Activated CD4-positive, alpha-beta T cell treated with anti-CD3 and anti-CD28 coated beads, Interleukin-2, amount 50 U/mL, for 48 hours (primary cell): ENCODE data around the gene ANKHD1.
"Not testable (repeated sequence)": the region's sequence is repeated elsewhere in the genome, so short reads cannot be mapped to it uniquely, and the experiment has no call there.

Experiments
- DNase-seq, 2 experiments: peaks; one replicate each; pipeline ENCODE4 v3.0.0-alpha.2; 2020

The ANKHD1 gene

GRCh38 chr5:140565024-140565779 lies 163.6 kb downstream of the ANKHD1 start:
- no peak for DNase-seq

- DNase-seq: no peak
These were observed 164.1 kb downstream of the ANKHD1 start for GRCh38 chr5:140565780-140566095.

DNA sequence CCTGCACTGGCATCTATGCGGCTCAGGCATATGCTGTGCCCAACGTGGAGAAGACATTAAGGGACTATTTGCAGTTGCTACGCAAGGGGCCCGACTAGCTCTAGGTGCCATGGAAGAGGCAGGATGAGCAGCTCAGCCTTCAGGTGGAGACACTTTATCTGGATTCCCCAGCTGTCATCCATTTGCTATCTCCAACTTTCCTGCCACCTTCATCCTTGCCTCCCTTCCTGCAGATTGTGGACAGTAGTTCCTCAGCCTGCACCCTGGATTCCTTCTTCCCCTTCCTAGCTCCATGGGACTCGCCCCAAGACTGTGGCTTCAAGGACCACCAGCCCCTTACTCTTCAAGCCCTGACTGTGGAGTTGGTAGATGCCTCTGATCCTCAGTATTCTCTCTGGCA lies 165.0 kb downstream of the ANKHD1 start:
- DNase-seq: no peak

- DNase-seq: no peak
These were observed 165.6 kb downstream of the ANKHD1 start for GRCh38 chr5:140567136-140567818.

GRCh38 chr5:140567871-140568270 lies 166.2 kb downstream of the ANKHD1 start:
- DNase-seq: no peak

DNA sequence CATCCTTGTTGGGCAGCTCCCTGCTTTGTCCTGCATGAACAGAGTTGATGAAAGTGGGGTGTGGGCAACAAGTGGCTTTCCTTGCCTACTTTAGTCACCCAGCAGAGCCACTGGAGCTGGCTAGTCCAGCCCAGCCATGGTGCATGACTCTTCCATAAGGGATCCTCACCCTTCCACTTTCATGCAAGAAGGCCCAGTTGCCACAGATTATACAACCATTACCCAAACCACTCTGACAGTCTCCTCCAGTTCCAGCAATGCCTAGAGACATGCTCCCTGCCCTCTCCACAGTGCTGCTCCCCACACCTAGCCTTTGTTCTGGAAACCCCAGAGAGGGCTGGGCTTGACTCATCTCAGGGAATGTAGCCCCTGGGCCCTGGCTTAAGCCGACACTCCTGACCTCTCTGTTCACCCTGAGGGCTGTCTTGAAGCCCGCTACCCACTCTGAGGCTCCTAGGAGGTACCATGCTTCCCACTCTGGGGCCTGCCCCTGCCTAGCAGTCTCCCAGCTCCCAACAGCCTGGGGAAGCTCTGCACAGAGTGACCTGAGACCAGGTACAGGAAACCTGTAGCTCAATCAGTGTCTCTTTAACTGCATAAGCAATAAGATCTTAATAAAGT lies 166.9 kb downstream of the ANKHD1 start:
- DNase-seq: no peak

- DNase-seq: no peak
These were observed 167.6 kb downstream of the ANKHD1 start for GRCh38 chr5:140569197-140569596.

- DNase-seq: no peak
These were observed 168.4 kb downstream of the ANKHD1 start for GRCh38 chr5:140570058-140570457.

GRCh38 chr5:140570488-140570887 lies 168.9 kb downstream of the ANKHD1 start:
- no peak for DNase-seq

- no peak for DNase-seq
These were observed 169.5 kb downstream of the ANKHD1 start for GRCh38 chr5:140571105-140571504.

GRCh38 chr5:140573683-140574082 lies 172.1 kb downstream of the ANKHD1 start:
- no peak for DNase-seq

DNA sequence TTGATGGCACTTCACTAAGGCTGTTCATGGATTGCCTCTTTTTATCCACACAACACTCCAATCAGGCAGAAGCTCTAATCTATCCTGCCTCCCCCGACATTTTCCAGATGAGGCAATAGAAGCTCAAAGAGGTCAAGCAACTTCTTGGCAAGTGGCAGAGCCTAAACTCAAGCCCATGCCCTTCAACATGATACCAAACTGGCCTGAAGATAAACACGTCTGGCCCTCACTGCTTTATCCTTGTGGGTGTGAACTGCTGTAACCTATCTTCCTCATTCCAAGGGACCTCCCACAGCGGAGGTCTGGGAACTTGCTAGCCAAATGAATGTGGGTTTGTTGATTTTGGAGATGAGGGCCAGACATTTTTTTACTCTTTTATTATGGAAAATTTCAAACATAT lies 172.5 kb downstream of the ANKHD1 start:
- DNase-seq: no peak

- no peak for DNase-seq
These were observed 173.7 kb downstream of the ANKHD1 start for GRCh38 chr5:140575309-140575708.

DNA sequence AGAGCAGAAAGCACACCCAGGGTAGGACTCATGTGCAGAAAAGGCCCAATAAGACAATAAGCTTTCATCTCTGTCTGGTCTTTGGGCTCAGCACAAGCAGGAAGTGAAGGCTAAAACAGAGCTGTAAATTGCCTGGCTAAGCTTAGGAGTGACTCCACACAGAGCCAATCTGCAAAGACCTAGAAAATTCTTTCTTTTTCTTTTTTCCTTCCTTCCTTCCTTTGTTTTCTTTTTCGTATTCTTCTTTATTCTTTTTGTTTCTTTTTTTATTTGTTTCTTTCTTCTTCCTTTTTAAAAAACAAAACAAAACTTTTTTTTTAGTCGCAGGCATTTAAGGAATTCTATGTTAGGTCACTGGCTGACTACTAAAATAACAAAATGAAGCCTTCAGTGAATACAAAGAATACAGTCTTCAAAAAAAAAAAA lies 175.2 kb downstream of the ANKHD1 start:
- no peak for DNase-seq

DNA sequence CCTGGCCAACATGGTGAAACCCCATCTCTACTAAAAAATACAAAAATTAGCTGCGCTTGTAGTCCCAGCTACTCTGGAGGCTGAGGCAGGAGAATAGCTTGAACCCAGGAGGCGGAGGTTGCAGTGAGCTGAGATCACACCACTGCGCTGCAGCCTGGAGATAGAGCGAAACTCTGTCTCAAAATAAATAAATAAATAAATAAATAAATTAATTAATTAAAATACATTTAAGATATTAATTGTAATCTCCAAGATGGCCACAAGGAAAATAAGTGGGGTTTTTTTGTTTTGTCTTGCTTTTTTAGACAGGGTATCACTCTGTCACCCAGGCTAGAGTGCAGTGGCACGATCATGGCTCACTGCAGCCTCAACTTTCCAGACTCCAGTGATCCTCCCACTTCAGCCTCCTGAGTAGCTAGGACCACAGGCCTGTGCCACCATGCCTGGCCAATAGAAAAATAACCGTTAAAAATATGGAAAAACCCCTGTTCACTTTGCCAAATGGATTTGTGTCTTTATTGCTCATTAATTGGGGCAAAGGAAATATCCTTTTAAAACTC lies 177.6 kb downstream of the ANKHD1 start:
- DNase-seq: not testable (repeated sequence)

DNA sequence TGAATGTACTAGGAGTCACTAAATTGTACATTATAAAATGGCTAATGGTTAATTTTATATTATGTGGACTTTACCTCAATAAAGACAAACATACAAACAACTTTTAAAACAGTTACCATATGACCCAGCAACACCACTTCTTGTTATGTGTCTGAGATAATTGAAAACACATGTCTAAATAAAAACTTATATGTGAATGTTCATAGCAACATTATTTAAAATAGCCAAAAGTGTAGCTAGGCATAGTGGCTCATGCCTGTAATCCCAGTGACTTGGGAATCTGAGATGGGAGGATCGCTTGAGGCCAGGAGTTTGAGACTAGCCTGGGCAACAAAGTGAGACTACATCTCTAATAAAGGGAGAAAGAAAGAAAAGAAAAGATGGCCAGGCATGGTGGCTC lies 185.9 kb downstream of the ANKHD1 start:
- DNase-seq: no peak

DNA sequence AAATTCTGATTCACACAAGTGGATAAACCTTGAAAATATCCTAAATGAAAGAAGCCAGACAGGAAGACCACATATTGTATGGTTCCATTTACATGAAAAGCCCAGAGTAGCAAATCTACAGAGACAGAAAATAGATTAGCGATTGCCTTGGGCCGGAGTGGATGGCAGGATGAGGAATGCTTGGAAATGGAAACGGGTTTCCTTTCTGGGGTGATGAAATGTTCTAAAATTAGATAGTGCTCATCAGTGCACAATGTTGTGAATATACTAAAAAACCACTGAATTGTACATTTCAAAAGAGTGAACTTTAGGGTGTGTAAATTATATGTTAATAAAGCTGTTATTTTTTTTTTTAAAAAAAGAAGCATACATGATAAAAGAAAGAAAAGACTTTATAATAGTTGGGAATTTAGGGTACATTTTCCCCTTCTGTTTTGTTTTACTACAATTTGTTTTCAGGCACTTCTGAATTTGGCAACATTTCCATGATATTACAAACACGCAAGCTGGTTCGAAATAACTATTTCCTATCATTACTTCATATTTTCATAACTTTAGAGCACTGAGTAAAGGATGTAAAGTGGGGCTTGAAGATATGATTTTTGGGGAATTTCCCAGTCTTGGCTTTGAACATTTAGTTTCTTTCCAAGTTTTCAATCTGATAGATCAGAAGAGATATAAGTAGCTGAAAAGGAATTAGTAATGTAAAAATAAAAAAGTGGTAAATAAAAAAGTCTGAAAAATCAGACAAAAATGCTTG lies 186.9 kb downstream of the ANKHD1 start:
- DNase-seq: no peak
